Pons (tissue), 1 donor: ENCODE data around the gene ATG7.

Experiments used
- DNase-seq: peaks from one replicate; pipeline ENCODE4 v3.0.0-alpha.2; 2016; ENCODE audit warnings: low spot score

The ATG7 gene

DNA sequence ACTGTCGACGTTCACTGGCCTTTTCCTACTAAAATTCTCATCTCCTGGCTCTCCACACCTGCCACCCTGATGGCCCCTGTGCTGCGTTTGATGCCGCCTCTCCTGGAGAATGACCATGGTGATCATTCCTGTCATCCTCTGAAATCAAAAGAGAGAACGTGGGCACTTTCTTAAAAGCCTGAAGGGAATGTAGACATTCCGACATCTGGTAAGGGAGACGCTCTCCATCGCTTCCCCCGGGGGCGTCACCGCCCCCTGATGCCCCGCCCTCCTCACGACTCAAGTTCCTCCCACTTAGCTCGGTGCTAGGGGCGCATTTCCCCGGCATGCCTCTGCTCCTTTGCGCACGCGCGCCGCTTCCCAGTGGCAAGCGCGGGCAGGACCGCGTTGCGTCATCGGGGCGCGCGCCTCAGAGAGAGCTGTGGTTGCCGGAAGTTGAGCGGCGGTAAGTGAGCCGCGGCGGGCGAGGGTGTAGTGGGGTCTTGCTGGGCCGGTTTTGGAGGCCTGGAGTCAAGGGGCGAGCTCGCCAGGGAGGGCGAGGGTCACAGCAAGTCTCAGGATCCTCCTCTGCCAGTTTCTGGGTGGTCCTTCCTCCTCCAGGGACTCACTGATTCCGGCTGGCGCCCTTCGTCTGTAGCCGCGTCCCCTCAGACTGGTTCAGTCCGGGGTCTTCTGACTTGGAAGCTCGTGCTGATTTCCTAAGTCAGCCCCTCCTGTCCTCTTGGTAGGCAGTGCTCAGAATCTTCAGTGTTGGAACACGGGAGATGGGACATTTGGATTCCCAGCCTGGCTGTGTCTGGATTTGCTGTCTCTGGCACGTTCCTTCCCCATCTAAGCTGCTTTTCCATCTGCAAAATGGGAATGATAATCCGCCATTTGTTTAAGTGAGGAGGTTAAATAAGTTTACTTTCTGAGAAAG is at the start of gene ATG7:
ATG7 (plus strand) TSS at position 412 of the 919 bp plus-strand sequence. CDS start 26,299 bp downstream, outside the sequence.
- DNase-seq, result peak; percentile 97

DNA sequence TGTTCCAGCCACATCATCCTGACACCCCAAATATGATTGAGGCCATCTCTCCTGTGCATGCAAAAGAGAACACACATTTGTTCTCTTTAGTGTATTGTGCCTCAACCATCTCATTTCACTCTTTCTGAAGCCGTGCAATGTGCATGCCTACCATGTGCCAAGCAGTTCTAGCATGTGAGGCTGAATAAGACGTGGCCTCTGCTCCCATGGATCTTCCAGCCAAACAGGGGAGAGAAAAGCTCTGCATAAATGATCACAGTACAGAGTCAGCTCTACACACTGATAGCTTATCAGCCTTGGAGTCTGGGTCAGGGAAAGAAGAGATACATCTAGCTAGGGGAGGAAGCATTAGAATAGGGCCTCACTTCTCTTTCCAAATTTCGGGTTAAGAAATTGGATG is 48.2 kb upstream of the ATG7 start:
- DNase-seq, result no peak

GRCh38 chr3:11224870-11225229 is 47.3 kb upstream of the ATG7 start:
- DNase-seq, result no peak

DNA sequence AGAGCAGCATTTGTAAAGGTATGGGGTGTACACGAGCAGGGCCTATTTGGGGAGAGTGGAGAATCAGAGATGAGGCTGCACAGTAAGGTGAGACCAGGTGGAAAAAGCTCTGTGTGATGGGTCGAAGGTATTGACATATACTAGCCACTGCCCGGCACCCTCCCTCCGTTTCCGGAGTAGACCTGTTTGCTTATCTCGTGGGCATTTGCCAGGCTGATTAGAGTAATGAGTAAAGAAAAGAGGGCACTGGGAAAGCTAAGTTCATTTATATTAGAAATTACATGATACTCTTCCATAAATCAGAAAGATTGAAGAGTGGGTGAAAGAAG is 46.2 kb upstream of the ATG7 start:
- no peak for DNase-seq

GRCh38 chr3:11228041-11228440 is 44.2 kb upstream of the ATG7 start:
- DNase-seq, result no peak

DNA sequence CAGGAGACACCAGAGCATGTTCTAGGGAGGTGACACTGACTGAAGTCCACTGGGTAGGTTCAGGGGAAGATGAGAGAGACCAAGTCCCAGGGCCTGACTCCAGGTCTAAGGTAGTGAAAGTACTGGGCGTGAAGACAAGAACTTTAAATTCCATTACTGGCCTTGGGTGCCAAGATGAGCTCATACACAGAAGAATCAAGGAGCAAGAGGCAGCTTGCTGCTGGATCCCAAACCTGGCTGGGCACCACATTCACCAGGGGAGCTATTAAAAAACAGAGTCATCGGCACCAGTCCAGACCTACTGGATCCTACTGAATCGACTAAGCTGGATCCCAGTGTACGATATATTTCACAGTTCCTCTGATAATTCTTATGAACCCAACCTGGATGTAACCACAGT is 42.1 kb upstream of the ATG7 start:
- DNase-seq, result no peak

- DNase-seq, result no peak
These were observed 41.4 kb upstream of the ATG7 start for GRCh38 chr3:11230832-11231231.

- DNase-seq, result no peak
These were observed 36.8 kb upstream of the ATG7 start for GRCh38 chr3:11235385-11235784.

DNA sequence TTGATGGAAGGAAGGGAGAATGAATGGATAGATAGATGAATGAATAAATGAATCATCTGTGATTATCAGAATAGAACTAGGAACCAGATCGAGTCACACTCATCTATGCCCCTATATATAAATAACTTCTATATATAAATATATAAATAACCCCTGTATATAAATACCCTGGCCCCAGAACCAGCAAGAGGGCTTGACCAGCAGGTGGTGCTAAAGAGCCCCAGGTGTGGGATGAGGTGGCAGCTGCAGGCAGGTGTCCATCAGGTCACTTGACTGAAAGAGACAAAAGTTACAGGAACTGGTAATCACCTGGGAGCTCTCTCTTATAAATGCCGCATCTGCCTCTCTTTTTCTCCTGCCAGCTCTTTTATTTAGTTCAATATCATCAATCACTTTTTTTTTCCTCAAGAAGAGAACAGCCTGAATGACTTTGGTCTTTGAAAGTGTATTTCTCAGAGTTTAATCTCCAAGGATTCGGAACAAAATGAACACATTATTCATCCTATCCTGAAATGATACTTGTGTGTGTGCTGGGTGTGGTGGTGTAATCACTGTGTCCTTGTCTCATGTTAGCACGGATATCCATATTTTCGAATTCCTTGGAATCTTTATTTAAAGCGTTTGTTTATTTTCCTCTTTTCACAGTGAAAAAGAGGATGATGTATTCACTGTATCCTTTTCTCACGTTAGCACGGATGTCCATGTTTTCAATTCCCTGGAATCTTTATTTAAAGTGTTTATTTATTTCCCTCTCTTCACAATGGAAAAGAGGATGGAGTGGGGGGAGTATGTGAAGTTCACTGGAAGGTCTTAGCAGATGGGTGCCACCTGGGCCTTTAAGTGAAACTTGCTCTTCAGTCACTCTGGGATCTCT is 35.4 kb upstream of the ATG7 start:
- DNase-seq, result peak; percentile 14

- no peak for DNase-seq
These were observed 34.1 kb upstream of the ATG7 start for GRCh38 chr3:11238060-11238459.

- DNase-seq, result no peak
These were observed 33.3 kb upstream of the ATG7 start for GRCh38 chr3:11238880-11239279.

GRCh38 chr3:11239796-11240195 is 32.4 kb upstream of the ATG7 start:
- no peak for DNase-seq

GRCh38 chr3:11240496-11240895 is 31.7 kb upstream of the ATG7 start:
- DNase-seq, result no peak

DNA sequence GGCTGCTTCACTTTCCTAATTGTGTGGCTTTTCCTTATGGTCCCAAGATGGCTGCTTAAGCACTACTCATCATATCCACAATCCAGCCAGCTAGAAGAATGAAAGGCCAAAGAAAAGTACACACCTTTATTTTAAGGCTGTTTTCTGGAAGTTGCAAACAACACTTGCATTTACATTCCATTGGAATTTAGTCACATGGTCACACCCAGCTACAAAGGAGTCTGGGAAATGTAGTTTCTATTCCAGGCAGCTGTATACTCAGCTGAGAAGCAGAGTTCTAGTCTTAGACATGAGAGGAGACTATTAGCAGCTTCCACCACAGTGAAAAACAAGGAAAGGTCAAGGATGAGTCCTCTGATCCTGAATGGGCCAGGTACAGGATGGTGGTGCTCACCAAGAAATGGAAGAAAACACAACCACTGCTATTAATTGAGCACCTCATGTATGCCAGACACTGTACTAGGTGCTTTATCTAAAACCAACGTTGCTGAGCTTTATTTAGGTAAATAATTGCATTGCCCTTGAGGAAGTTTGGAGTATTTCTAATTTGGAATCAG is 28.0 kb upstream of the ATG7 start:
- no peak for DNase-seq

DNA sequence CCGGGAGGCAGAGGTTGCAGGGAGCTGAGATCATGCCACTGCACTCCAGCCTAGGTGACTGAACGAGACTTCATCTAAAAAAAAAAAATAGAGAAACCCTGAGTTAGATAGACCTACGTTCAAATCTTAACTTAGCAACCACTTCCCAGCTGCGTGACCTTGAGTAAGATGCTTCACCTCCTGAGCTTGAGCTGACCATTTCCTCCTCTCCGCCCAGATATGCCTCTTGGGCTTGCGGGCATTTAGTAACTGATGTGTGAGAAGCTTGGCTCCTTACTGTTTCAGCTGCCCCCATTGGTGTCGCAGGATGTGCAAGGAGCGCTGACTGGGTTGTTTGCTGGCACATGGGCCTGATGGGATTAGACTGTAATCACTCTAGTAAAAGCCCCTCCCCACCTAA is 26.9 kb upstream of the ATG7 start:
- no peak for DNase-seq

- DNase-seq, result no peak
These were observed 26.2 kb upstream of the ATG7 start for GRCh38 chr3:11245827-11246662.

- DNase-seq, result no peak
These were observed 25.6 kb upstream of the ATG7 start for GRCh38 chr3:11246663-11246970.

- no peak for DNase-seq
These were observed 24.8 kb upstream of the ATG7 start for GRCh38 chr3:11247362-11247761.

DNA sequence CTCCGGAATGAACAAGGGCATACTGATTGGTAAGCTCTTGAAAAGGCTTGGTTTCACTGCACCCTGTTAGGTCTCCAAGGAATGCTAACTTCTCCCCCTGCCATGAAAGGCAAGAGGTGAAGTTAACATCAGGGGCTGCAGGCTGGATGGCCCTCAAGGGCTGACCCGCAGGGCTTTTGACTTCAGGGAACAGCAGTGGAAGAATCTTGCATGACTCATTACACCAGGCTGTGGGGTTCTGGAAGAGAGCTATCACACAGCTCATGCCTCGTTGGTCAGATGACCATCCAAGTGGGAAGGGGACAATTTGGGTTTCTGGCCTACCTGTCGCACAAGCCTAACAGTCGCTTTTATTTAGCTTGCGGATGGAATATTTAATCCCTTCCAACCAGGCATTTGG is 23.6 kb upstream of the ATG7 start:
- no peak for DNase-seq

DNA sequence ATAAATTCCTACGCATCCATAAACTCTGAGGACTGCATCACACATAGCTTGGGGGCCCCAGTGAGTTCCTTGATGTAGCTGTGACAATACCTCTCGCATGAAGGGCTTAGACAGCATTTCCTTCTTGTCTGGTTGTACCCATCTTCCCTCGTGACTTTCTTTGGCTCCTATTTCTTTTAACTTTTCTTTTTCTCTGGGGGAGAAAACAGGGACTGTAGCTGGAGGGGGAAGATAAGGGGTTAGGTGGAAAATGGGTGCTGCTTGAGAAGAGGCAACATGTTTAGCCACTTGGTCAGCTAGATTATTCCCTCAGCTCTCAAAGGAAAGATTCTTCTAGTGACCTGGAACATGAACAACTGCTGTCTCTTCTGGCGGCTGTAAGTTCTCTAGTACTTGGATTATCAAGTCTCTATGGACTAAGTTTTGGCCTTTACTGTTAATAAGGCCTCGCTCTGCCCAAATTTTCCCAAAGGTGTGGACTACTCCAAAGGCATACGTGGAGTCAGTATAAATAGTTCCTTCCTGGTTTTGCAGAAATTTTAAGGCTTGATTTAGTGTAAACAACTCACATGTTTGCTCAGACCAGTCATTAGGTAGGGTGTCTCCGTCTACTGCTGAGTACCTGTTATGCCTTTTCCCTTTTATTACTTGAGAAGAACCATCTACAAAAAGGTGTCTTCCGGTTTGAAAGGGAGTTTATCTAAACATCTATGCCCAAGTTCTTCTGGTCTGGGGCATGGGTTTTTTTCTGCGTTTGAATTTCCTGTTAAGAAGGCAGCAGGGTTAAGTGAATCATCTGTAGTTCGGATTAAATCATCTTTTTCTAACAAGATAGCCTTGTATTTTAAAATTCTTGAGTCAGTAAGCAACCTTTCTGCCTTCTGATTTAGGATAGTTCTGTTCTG is 21.0 kb upstream of the ATG7 start:
- no peak for DNase-seq

DNA sequence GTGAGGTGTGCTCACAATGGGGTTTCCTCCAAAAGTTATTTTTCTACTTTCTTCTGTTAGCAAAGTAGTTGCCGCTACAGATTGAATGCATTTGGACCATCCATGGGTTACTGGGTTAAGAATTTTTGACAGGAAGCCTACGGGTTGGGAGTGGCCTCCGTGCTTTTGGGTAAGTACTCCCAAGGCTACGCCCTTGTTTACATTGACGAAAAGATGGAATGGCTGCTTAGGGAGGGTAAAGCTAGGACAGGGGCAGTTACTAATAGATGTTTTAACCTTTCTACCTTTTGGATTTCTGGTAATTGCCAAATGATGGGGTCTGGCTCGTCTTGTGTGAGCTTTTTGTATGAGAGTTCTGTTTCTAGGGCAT is 20.4 kb upstream of the ATG7 start:
- no peak for DNase-seq
